Measurements from ENCODE around the gene CCNYL1. TPM values are rescaled to one million over a fixed set of nuclear protein-coding genes. Genes with fewer than 3 reads are reported as not detected.
A peak's percentile ranks its signal among the peaks of the same experiment; 100 is the strongest.

The CCNYL1 gene
- total RNA-seq, 2 donors from 2014 or later, result 19.8 to 22.4 TPM

GRCh38 chr2:207796585-207797350 lies 85.3 kb downstream of the CCNYL1 start:
- peak; percentile 38 for TF ChIP-seq CTCF (conservative IDR thresholded peaks at IDR 0.05)
- no peaks in the 10 kb centered on the region for H3K27me3 ChIP-seq (ENCODE audit: control insufficient read depth, insufficient read depth, low read length, poor library complexity, severe bottlenecking)
- H3K4me1 ChIP-seq (ENCODE audit: control insufficient read depth, insufficient read depth, low read length), result peaks cover 16% of the 10 kb centered on the region
- WGBS, 2 experiments (ENCODE audit: insufficient coverage in 1 of 2, insufficient read length in 1 of 2), result 41 to 45% methylated on average over 4 to 8 of the region's 8 CpGs
- no peak overlapping the region for H3K4me3 ChIP-seq (ENCODE audit: low read length)
- H3K9ac ChIP-seq (ENCODE audit: extremely low read depth, low read length, poor library complexity, severe bottlenecking), result peak overlapping the region; percentile 39
- Mint-ChIP-seq H3K4me1 (peaks cover 36% of the 10 kb centered on the region), H3K27me3 (ENCODE audit: insufficient read depth) (no peaks in the 10 kb centered on the region), H3K36me3 (ENCODE audit: low read depth) (no peaks in the 10 kb centered on the region), H3K4me3 (peak overlapping the region; percentile 32), H3K27ac (peak overlapping the region; percentile 98), H3K9me3 (no peaks in the 10 kb centered on the region)
- no peaks in the 10 kb centered on the region for H3K9me3 ChIP-seq (ENCODE audit: control insufficient read depth, low read length)
- H3K27ac ChIP-seq (ENCODE audit: low read depth, low read length), result no peak overlapping the region
- H3K36me3 ChIP-seq (ENCODE audit: control insufficient read depth, insufficient read depth, low read length), result no peaks in the 10 kb centered on the region
- DNase-seq, result peak; percentile 95

- peak; percentile 77 for DNase-seq
- H3K4me1 ChIP-seq (ENCODE audit: control insufficient read depth, insufficient read depth, low read length), result peaks cover 12% of the 10 kb centered on the region
- Mint-ChIP-seq H3K4me1 (peaks cover 46% of the 10 kb centered on the region), H3K4me3 (peak overlapping the region; percentile 23), H3K9me3 (no peaks in the 10 kb centered on the region), H3K27ac (peak overlapping the region; percentile 88), H3K36me3 (ENCODE audit: low read depth) (no peaks in the 10 kb centered on the region), H3K27me3 (ENCODE audit: insufficient read depth) (no peaks in the 10 kb centered on the region)
- WGBS, 2 experiments (ENCODE audit: insufficient coverage in 1 of 2, insufficient read length in 1 of 2), result 21 to 25% methylated on average over 1 to 3 of the region's 3 CpGs
- no peaks in the 10 kb centered on the region for H3K27me3 ChIP-seq (ENCODE audit: control insufficient read depth, insufficient read depth, low read length, poor library complexity, severe bottlenecking)
- TF ChIP-seq CTCF (conservative IDR thresholded peaks at IDR 0.05), result peak; percentile 34
- no peaks in the 10 kb centered on the region for H3K36me3 ChIP-seq (ENCODE audit: control insufficient read depth, insufficient read depth, low read length)
- no peaks in the 10 kb centered on the region for H3K9me3 ChIP-seq (ENCODE audit: control insufficient read depth, low read length)
- peak overlapping the region; percentile 32 for H3K9ac ChIP-seq (ENCODE audit: extremely low read depth, low read length, poor library complexity, severe bottlenecking)
- no peak overlapping the region for H3K27ac ChIP-seq (ENCODE audit: low read depth, low read length)
- H3K4me3 ChIP-seq (ENCODE audit: low read length), result no peak overlapping the region
Measured at GRCh38 chr2:207801259-207801658, 89.8 kb downstream of the CCNYL1 start.

GRCh38 chr2:207802650-207803049 lies 91.2 kb downstream of the CCNYL1 start:
- H3K4me1 ChIP-seq (ENCODE audit: control insufficient read depth, insufficient read depth, low read length), result peaks cover 6% of the 10 kb centered on the region
- 93 to 94% methylated on average over 6 of the region's 6 CpGs for WGBS, 2 experiments (ENCODE audit: insufficient coverage in 1 of 2, insufficient read length in 1 of 2)
- no peak for TF ChIP-seq CTCF (conservative IDR thresholded peaks at IDR 0.05)
- Mint-ChIP-seq H3K27me3 (ENCODE audit: insufficient read depth) (no peaks in the 10 kb centered on the region), H3K9me3 (no peaks in the 10 kb centered on the region), H3K4me1 (peaks cover 39% of the 10 kb centered on the region), H3K36me3 (ENCODE audit: low read depth) (no peaks in the 10 kb centered on the region), H3K27ac (peak overlapping the region; percentile 74), H3K4me3 (no peak overlapping the region)
- H3K4me3 ChIP-seq (ENCODE audit: low read length), result no peak overlapping the region
- no peaks in the 10 kb centered on the region for H3K27me3 ChIP-seq (ENCODE audit: control insufficient read depth, insufficient read depth, low read length, poor library complexity, severe bottlenecking)
- no peaks in the 10 kb centered on the region for H3K9me3 ChIP-seq (ENCODE audit: control insufficient read depth, low read length)
- H3K9ac ChIP-seq (ENCODE audit: extremely low read depth, low read length, poor library complexity, severe bottlenecking), result no peak overlapping the region
- DNase-seq, result no peak
- no peak overlapping the region for H3K27ac ChIP-seq (ENCODE audit: low read depth, low read length)
- no peaks in the 10 kb centered on the region for H3K36me3 ChIP-seq (ENCODE audit: control insufficient read depth, insufficient read depth, low read length)

Other genes with a start within 250 kb of the CCNYL1 start
- 100 to 1,000 TPM in 1 of 2 donors, 10 to 100 TPM in 1; 87.1 to 105 TPM for gene CREB1, start 181.7 kb upstream of the CCNYL1 start, total RNA-seq
- gene METTL21A, start 86.2 kb upstream of the CCNYL1 start, total RNA-seq, result 10 to 100 TPM; 43.4 to 61.2 TPM
- 1,000 to 10,000 TPM; 1,055 to 1,188 TPM for gene FZD5, start 58.3 kb downstream of the CCNYL1 start, total RNA-seq